Pancreas (tissue), 10 donors: ENCODE measurements around the gene PDCL2. TPM values are rescaled to one million over a fixed set of nuclear protein-coding genes. Genes with fewer than 3 reads are reported as not detected.

ENCODE experiments used
- ATAC-seq, 4 donors: fragments of 200-7000 bp; cut with Tn5 transposase; one replicate each; pipeline versions ENCODE4 v1.8.0 to v1.9.1; 2020; ENCODE audit warnings: mild to moderate bottlenecking in 4 of 4, moderate library complexity in 4 of 4
- DNase-seq, 6 donors: peaks; one replicate each; pipeline ENCODE4 v3.0.0-alpha.2; 2020
- FAIRE-seq: peaks from 2 replicates; lab custom pipeline; 2012; peaks lifted over from hg19 to GRCh38; lab: Jason Lieb, UNC
- H3K27ac ChIP-seq, 4 donors: fragments of 200-600 bp; sonication (generic); 1 replicate in 3 of 4; 2 replicates in 1 of 4; pipeline versions ENCODE4 v1.5.0 to v1.8.0; 2020
- H3K27me3 ChIP-seq, 4 donors: fragments of 200-600 bp; one replicate each; pipeline ENCODE4 v1.8.0; 2021
- H3K36me3 ChIP-seq, 3 donors: fragments of 200-600 bp; sonication (generic) in 1 of 3; one replicate each; pipeline versions ENCODE4 v1.5.0 to v1.8.0; 2020 to 2021
- H3K4me1 ChIP-seq, 3 donors: fragments of 200-600 bp; one replicate each; pipeline ENCODE4 v1.8.0; 2021
- H3K4me3 ChIP-seq, 4 donors: fragments of 200-600 bp; sonication (generic) in 2 of 4; one replicate each; pipeline versions ENCODE4 v1.5.0 to v1.8.0; 2020 to 2021
- H3K9me3 ChIP-seq, 4 donors: fragments of 200-600 bp; one replicate each; pipeline ENCODE4 v1.8.0; 2021
- CTCF ChIP-seq, 4 donors: fragments of 200-600 bp; sonication (generic) in 3 of 4; IDR thresholded peaks; one replicate each; pipeline versions ENCODE4 v1.5.0 to v1.8.0; 2021; ENCODE audit warnings: antibody characterized with exemption in 4 of 4
- WGBS, 2 donors: extraction: QIAGEN DNeasy Blood & Tissue Kit; methylation state at CpG; one replicate each; pipeline ENCODE4 v1.1.7; 2013; 5-methylcytosine and 5-hydroxymethylcytosine counted together
- intact Hi-C, 3 donors: fragments of 100-400 bp; cut with DNase I; formaldehyde crosslinking; loops; one replicate each; pipeline versions ENCODE4 v1.11.1 to v1.14.2; 2022
- polyA plus RNA-seq, 2 donors: library from polyadenylated mRNA; stranded (reverse); fragments of 200-250 nt; gene quantifications; one replicate each; pipeline ENCODE4 v1.2.3, GENCODE V29; 2013
- total RNA-seq, 6 donors: library from RNA; stranded (reverse); fragmentation: NEBNext Ultra II Directional in 4 of 6; extraction: Animal tissue kit (Norgen Biotek cat#: 25700) in 4 of 6; gene quantifications; one replicate each; pipeline versions ENCODE4 v1.2.1 to v1.2.4, GENCODE V29; 2021 to 2023
- donor health status: healthy with polysubstance abuse.
- donor health status: DM: no; HTN: no; CAD: no; lungs with moderate emphysema.
- donor health status: DM: no; HTN: no; CAD: no.
- donor health status: control.
- donor health status: control.
- donor health status: Bipolar disorder and iron deficiency.
- donor health status: DM: yes; HTN: yes; CAD: no.
- donor health status: DM: no; HTN: no; CAD: no.
- donor health status: DM: no; HTN: no; CAD: no.
- donor health status: DM: yes; HTN: yes; CAD: no.

PDCL2 gene
- total and polyA plus RNA-seq, 8 donors = not detected

- Histone ChIP-seq H3K4me3 (no peak overlapping the region), H3K9me3 (no peaks in the 10 kb centered on the region), H3K27me3 (no peaks in the 10 kb centered on the region), H3K27ac (no peak overlapping the region), H3K4me1 (no peaks in the 10 kb centered on the region), H3K36me3 (no peaks in the 10 kb centered on the region)
- FAIRE-seq = no peak
- no peak for TF ChIP-seq CTCF (IDR thresholded peaks at IDR 0.05)
- no peak for ATAC-seq
- intact Hi-C loops = no loop called here
- DNase-seq = no peak
- 54 to 82% methylated on average over 1 of the region's 1 CpG for WGBS, 2 donors
Observed at GRCh38 chr4:55618546-55619143, 26.6 kb upstream of the PDCL2 start.

GRCh38 chr4:55617587-55618197 is 25.6 kb upstream of the PDCL2 start:
- no peak overlapping the region for H3K4me3 ChIP-seq
- TF ChIP-seq CTCF (IDR thresholded peaks at IDR 0.05) = no peak
- WGBS, 2 donors = 70 to 85% methylated on average over 1 of the region's 1 CpG
- no peaks in the 10 kb centered on the region for H3K4me1 ChIP-seq
- H3K27me3 ChIP-seq = no peaks in the 10 kb centered on the region
- H3K27ac ChIP-seq = no peak overlapping the region
- H3K9me3 ChIP-seq = no peaks in the 10 kb centered on the region
- DNase-seq (no peak), ATAC-seq (no peak), FAIRE-seq (no peak)
- H3K36me3 ChIP-seq = no peaks in the 10 kb centered on the region
- intact Hi-C loops = no loop called here

- DNase-seq (no peak), FAIRE-seq (no peak), ATAC-seq (no peak)
- Histone ChIP-seq H3K27me3 (no peaks in the 10 kb centered on the region), H3K36me3 (no peaks in the 10 kb centered on the region), H3K27ac (no peak overlapping the region), H3K4me1 (no peaks in the 10 kb centered on the region), H3K4me3 (no peak overlapping the region), H3K9me3 (no peaks in the 10 kb centered on the region)
- intact Hi-C loops = no loop called here
- TF ChIP-seq CTCF (IDR thresholded peaks at IDR 0.05) = no peak
- 72 to 86% methylated on average over 3 of the region's 3 CpGs for WGBS, 2 donors
Observed at GRCh38 chr4:55615008-55615407, 23.0 kb upstream of the PDCL2 start.

- no peak for FAIRE-seq
- intact Hi-C loops = no loop called here
- no peaks in the 10 kb centered on the region for H3K36me3 ChIP-seq
- no peaks in the 10 kb centered on the region for H3K4me1 ChIP-seq
- H3K4me3 ChIP-seq = no peak overlapping the region
- no peak overlapping the region for H3K27ac ChIP-seq
- H3K9me3 ChIP-seq = no peaks in the 10 kb centered on the region
- WGBS, 2 donors = 54 to 76% methylated on average over 3 of the region's 3 CpGs
- no peaks in the 10 kb centered on the region for H3K27me3 ChIP-seq
- TF ChIP-seq CTCF (IDR thresholded peaks at IDR 0.05) = no peak
- no peak for ATAC-seq
- no peak for DNase-seq
Observed at GRCh38 chr4:55613621-55614020, 21.6 kb upstream of the PDCL2 start.

GRCh38 chr4:55612341-55612740 is 20.3 kb upstream of the PDCL2 start:
- WGBS, 2 donors = 75 to 81% methylated on average over 3 of the region's 3 CpGs
- ATAC-seq (no peak), DNase-seq (no peak), FAIRE-seq (no peak)
- Histone ChIP-seq H3K27ac (no peak overlapping the region), H3K27me3 (no peaks in the 10 kb centered on the region), H3K4me3 (no peak overlapping the region), H3K9me3 (no peaks in the 10 kb centered on the region), H3K4me1 (no peaks in the 10 kb centered on the region), H3K36me3 (no peaks in the 10 kb centered on the region)
- no peak for TF ChIP-seq CTCF (IDR thresholded peaks at IDR 0.05)
- intact Hi-C loops = no loop called here
